G401 (cell line): ENCODE data around the gene MMEL1. TPM values are rescaled to one million over a fixed set of nuclear protein-coding genes. Genes with fewer than 3 reads are reported as not detected.

Experiments
- DNase-seq: peaks from one replicate; pipeline ENCODE4 v3.0.0-alpha.2; 2015; ENCODE audit warnings: low spot score
- in situ Hi-C: cut with HindIII; loops from 2 replicates; pipeline ENCODE4 v1.10.0; 2016; ENCODE audit warnings: low sequenced_read_pairs, mixed read lengths
- total RNA-seq: library from RNA; depleted of rRNA; stranded (reverse); fragments of >200 nt; shearing (Covaris generic); gene quantifications from 2 replicates; pipeline ENCODE4 v1.2.3, GENCODE V29; 2014; rRNA removed

Gene MMEL1
- total RNA-seq, 1 experiment from 2014 or later = 0.47 TPM

- in situ Hi-C loops = no loop called here
- DNase-seq = no peak
Observed at GRCh38 chr1:2541619-2542245, 91.1 kb downstream of the MMEL1 start.

GRCh38 chr1:2540816-2541492, 91.9 kb downstream of the MMEL1 start:
- no peak for DNase-seq
- in situ Hi-C loops = no loop called here

Other genes with a start within 250 kb of the MMEL1 start
- gene MORN1, start 241.5 kb downstream of the MMEL1 start, total RNA-seq = 8.9 and 29.1 TPM in 2 replicates
- 43.3 and 56.2 TPM in 2 replicates for gene RER1, start 241.2 kb downstream of the MMEL1 start, total RNA-seq
- gene PEX10, start 220.5 kb downstream of the MMEL1 start, total RNA-seq = 84.2 and 96.0 TPM in 2 replicates
- 0.06 and 0.20 TPM in 2 replicates for gene PLCH2, start 156.7 kb downstream of the MMEL1 start, total RNA-seq
- gene PANK4, start 106.4 kb downstream of the MMEL1 start, total RNA-seq = 32.9 and 45.4 TPM in 2 replicates
- gene HES5, start 102.8 kb downstream of the MMEL1 start, total RNA-seq = not detected in 2 replicates
- gene TNFRSF14, start 76.6 kb downstream of the MMEL1 start, total RNA-seq = 7.4 and 9.0 TPM in 2 replicates
- 26.9 and 31.7 TPM in 2 replicates for gene PRXL2B, start 46.2 kb downstream of the MMEL1 start, total RNA-seq
- 0.17 TPM in 1 of 2 replicates, not detected in the other for gene TTC34, start 168.7 kb upstream of the MMEL1 start, total RNA-seq